Breast epithelium (tissue), 4 donors: ENCODE data around the gene TRAPPC10. TPM values are rescaled to one million over a fixed set of nuclear protein-coding genes. Genes with fewer than 3 reads are reported as not detected.
A peak's percentile ranks its signal among the peaks of the same experiment; 100 is the strongest.

ENCODE experiments used
- DNase-seq, 2 donors: peaks; one replicate each; pipeline ENCODE4 v3.0.0-alpha.2; 2019; ENCODE audit warnings: low spot score in 2 of 2
- H3K27ac ChIP-seq, 2 donors: fragments of 200-600 bp; sonication (generic) in 1 of 2; one replicate each; pipeline ENCODE4 v1.5.1; 2016 to 2019; ENCODE audit warnings: mild to moderate bottlenecking in 1 of 2
- H3K27me3 ChIP-seq, 2 donors: fragments of 200-600 bp; sonication (generic) in 1 of 2; one replicate each; pipeline versions ENCODE4 v1.5.1 to v1.6.0; 2017 to 2019; ENCODE audit warnings: control low read depth in 1 of 2, mild to moderate bottlenecking in 1 of 2
- H3K36me3 ChIP-seq: fragments of 200-600 bp; one replicate; pipeline ENCODE4 v1.5.1; 2019
- H3K4me1 ChIP-seq, 2 donors: fragments of 200-600 bp; sonication (generic); one replicate each; pipeline ENCODE4 v1.5.1; 2016 to 2019; ENCODE audit warnings: control low read depth in 1 of 2
- H3K4me3 ChIP-seq, 3 donors: fragments of 200-600 bp; sonication (generic); 1 replicate in 2 of 3; 2 replicates in 1 of 3; pipeline ENCODE4 v1.5.1; 2016 to 2019; ENCODE audit warnings: mild to moderate bottlenecking in 3 of 3, moderate library complexity in 2 of 3
- H3K9me3 ChIP-seq, 2 donors: fragments of 200-600 bp; sonication (generic) in 1 of 2; one replicate each; pipeline ENCODE4 v1.5.1; 2016 to 2019; ENCODE audit warnings: control low read depth in 1 of 2
- CTCF ChIP-seq, 3 donors: fragments of 450-650 bp; IDR thresholded peaks; one replicate each; pipeline ENCODE4 v1.5.1; 2016 to 2017; ENCODE audit warnings: antibody characterized with exemption in 3 of 3, mild to moderate bottlenecking in 3 of 3, moderate library complexity in 3 of 3
- POLR2A ChIP-seq: fragments of 450-650 bp; IDR thresholded peaks from one replicate; pipeline ENCODE4 v1.6.1; 2016; ENCODE audit warnings: antibody characterized with exemption, mild to moderate bottlenecking, moderate library complexity
- POLR2AphosphoS5 ChIP-seq, 3 donors: sonication (generic); formaldehyde crosslinking; IDR thresholded peaks; one replicate each; pipeline ENCODE4 v1.6.1; 2017; ENCODE audit warnings: antibody characterized with exemption in 3 of 3
- intact Hi-C: fragments of 100-400 bp; cut with DNase I; formaldehyde crosslinking; loops from one replicate; pipeline ENCODE4 v1.15.1; 2023; ENCODE audit warnings: low total_unique reads
- total RNA-seq, 3 donors: library from RNA; depleted of rRNA; stranded (reverse); fragments of >200 nt; gene quantifications; one replicate each; pipeline ENCODE4 v1.1.0, GENCODE V29; 2016

Gene TRAPPC10
- total RNA-seq, 3 donors from 2014 or later, result 27.4 to 35.0 (median 31.1) TPM

GRCh38 chr21:44084496-44085241 lies 72.6 kb downstream of the TRAPPC10 start:
- Histone ChIP-seq H3K4me1 (peaks cover 0 to 10% of the 10 kb centered on the region in 2 donors), H3K9me3 (no peaks in the 10 kb centered on the region), H3K27ac (peak overlapping the region; percentile 49 to 77), H3K27me3 (no peaks in the 10 kb centered on the region), H3K4me3 (no peak overlapping the region), H3K36me3 (peaks cover 3% of the 10 kb centered on the region)
- no peak for DNase-seq
- TF ChIP-seq CTCF (IDR thresholded peaks at IDR 0.05) (no peak), POLR2AphosphoS5 (IDR thresholded peaks at IDR 0.05) (no peak), POLR2A (no peak)
- intact Hi-C loops, result no loop called here

GRCh38 chr21:44085491-44086321 lies 73.6 kb downstream of the TRAPPC10 start:
- Histone ChIP-seq H3K27ac (peak overlapping the region; percentile 49 to 77), H3K9me3 (no peaks in the 10 kb centered on the region), H3K4me3 (no peak overlapping the region), H3K27me3 (no peaks in the 10 kb centered on the region), H3K36me3 (no peaks in the 10 kb centered on the region), H3K4me1 (peaks cover 0 to 10% of the 10 kb centered on the region in 2 donors)
- TF ChIP-seq CTCF (IDR thresholded peaks at IDR 0.05), result no peak
- TF ChIP-seq POLR2A, result no peak
- no peak for TF ChIP-seq POLR2AphosphoS5 (IDR thresholded peaks at IDR 0.05)
- DNase-seq, result peak in 1 of 2 donors; percentile 38
- intact Hi-C loops, result no loop called here

- H3K27ac ChIP-seq, result peak overlapping the region; percentile 49 to 77
- intact Hi-C loops, result no loop called here
- DNase-seq, result no peak
- H3K27me3 ChIP-seq, result no peaks in the 10 kb centered on the region
- H3K4me3 ChIP-seq, result no peak overlapping the region
- TF ChIP-seq POLR2AphosphoS5 (IDR thresholded peaks at IDR 0.05), result no peak
- TF ChIP-seq POLR2A, result no peak
- no peak for TF ChIP-seq CTCF (IDR thresholded peaks at IDR 0.05)
- H3K9me3 ChIP-seq, result no peaks in the 10 kb centered on the region
- peaks cover 0 to 10% of the 10 kb centered on the region in 2 donors for H3K4me1 ChIP-seq
- no peaks in the 10 kb centered on the region for H3K36me3 ChIP-seq
Measured at GRCh38 chr21:44086636-44087425, 74.7 kb downstream of the TRAPPC10 start.

GRCh38 chr21:44087426-44088400 lies 75.6 kb downstream of the TRAPPC10 start:
- DNase-seq, result peak in 1 of 2 donors; percentile 14
- Histone ChIP-seq H3K4me1 (peaks cover 0 to 10% of the 10 kb centered on the region in 2 donors), H3K27ac (peak overlapping the region in 1 of 2 donors; percentile 49), H3K9me3 (no peaks in the 10 kb centered on the region), H3K36me3 (peaks cover 3% of the 10 kb centered on the region), H3K27me3 (no peaks in the 10 kb centered on the region), H3K4me3 (no peak overlapping the region)
- TF ChIP-seq POLR2A (no peak), POLR2AphosphoS5 (IDR thresholded peaks at IDR 0.05) (no peak), CTCF (IDR thresholded peaks at IDR 0.05) (no peak)
- intact Hi-C loops, result no loop called here
